K562 (cell line): Measurements from ENCODE around the gene ATL2. TPM values are rescaled to one million over a fixed set of nuclear protein-coding genes. Genes with fewer than 3 reads are reported as not detected.

Experiments used
- BRD9 ChIP-seq: fragments of 450-650 bp; IDR thresholded peaks from 2 replicates; pipeline ENCODE4 v1.6.1; 2018; ENCODE audit warnings: low read depth; ENCODE audit not compliant: partially characterized antibody
- BRF2 ChIP-seq: IDR thresholded peaks from 3 replicates; pipeline ENCODE4 v1.6.1; 2011; ENCODE audit warnings: borderline replicate concordance, mild to moderate bottlenecking; ENCODE audit not compliant: insufficient read length, insufficient read depth
- CBFB ChIP-seq: sonication (generic); formaldehyde crosslinking; IDR thresholded peaks from 2 replicates; pipeline ENCODE4 v1.4.0; 2020; ENCODE audit warnings: mild to moderate bottlenecking, missing genetic modification reagents
- CBX3 ChIP-seq, 2 experiments: IDR thresholded peaks; 1 replicate in 1 of 2; 2 replicates in 1 of 2; pipeline ENCODE4 v1.6.1; 2012; ENCODE audit warnings: inconsistent platforms in 2 of 2, low read length in 2 of 2, borderline replicate concordance in 1 of 2, control low read depth in 1 of 2
- CSDE1 ChIP-seq, 2 experiments: fragments of 450-650 bp; IDR thresholded peaks; 2 replicates each; pipeline ENCODE4 v1.6.1; 2016; ENCODE audit warnings: mild to moderate bottlenecking in 1 of 2
- ESRRA ChIP-seq: fragments of 450-650 bp; IDR thresholded peaks from 2 replicates; pipeline ENCODE4 v1.6.1; 2014; ENCODE audit warnings: low read depth, mild to moderate bottlenecking, moderate library complexity, borderline replicate concordance
- GTF2B ChIP-seq: IDR thresholded peaks from 2 replicates; pipeline ENCODE4 v1.6.1; 2011; ENCODE audit not compliant: insufficient read length; ENCODE audit errors: extremely low read depth
- ID3 ChIP-seq, 2 experiments: fragments of 250-450 bp in 1 of 2; fragments of 450-650 bp in 1 of 2; sonication (Bioruptor Pico) in 1 of 2; IDR thresholded peaks; 2 replicates each; pipeline versions ENCODE4 v1.6.1 to v1.8.0; 2016 to 2021; ENCODE audit warnings: mild to moderate bottlenecking in 2 of 2, moderate library complexity in 2 of 2, missing compliant biosample characterization in 1 of 2, missing genetic modification characterization in 1 of 2
- LARP7 ChIP-seq: fragments of 450-650 bp; IDR thresholded peaks from 2 replicates; pipeline ENCODE4 v1.6.1; 2016
- REST ChIP-seq, 2 experiments: fragments of 450-650 bp; formaldehyde crosslinking in 1 of 2; IDR thresholded peaks; 2 replicates each; pipeline versions ENCODE4 v1.4.0 to v1.6.1; 2014 to 2020; ENCODE audit warnings: mild to moderate bottlenecking in 2 of 2, borderline replicate concordance in 1 of 2, low read depth in 1 of 2
- ZNF316 ChIP-seq: fragments of 450-650 bp; IDR thresholded peaks from 2 replicates; pipeline ENCODE4 v1.6.1; 2016
- ZNF395 ChIP-seq: fragments of 200-800 bp; sonication (Bioruptor generic); IDR thresholded peaks from 2 replicates; pipeline ENCODE4 v1.6.1; 2017; ENCODE audit warnings: missing genetic modification characterization, missing compliant biosample characterization
- ZNF668 ChIP-seq: fragments of 250-450 bp; sonication (Bioruptor Pico); IDR thresholded peaks from 2 replicates; pipeline ENCODE4 v1.8.0; 2022; ENCODE audit warnings: mild to moderate bottlenecking, inconsistent platforms
- ZNF780A ChIP-seq: fragments of 250-450 bp; sonication (Bioruptor Pico); IDR thresholded peaks from 2 replicates; pipeline ENCODE4 v1.5.0; 2021; ENCODE audit warnings: mild to moderate bottlenecking
- polyA plus RNA-seq, 8 experiments: library from polyadenylated mRNA; depleted of rRNA in 4 of 8; stranded (reverse) in 5 of 8; unstranded in 3 of 8; fragments of >200 nt; fragmentation: Nextera tagmentation in 2 of 8; fragmentation: Illumina TruSeq in 1 of 8; extraction: Ambion mirVana in 2 of 8; extraction: Trizol in 1 of 8; gene quantifications; 2 replicates each; pipeline versions ENCODE4 v1.2.1 to v1.2.3, GENCODE V29; 2011 to 2014; ENCODE audit warnings: inconsistent platforms in 1 of 8, missing spikeins in 1 of 8
- total RNA-seq, 7 experiments: library from RNA; depleted of rRNA in 6 of 7; stranded (reverse); fragments of >200 nt in 6 of 7; fragmentation: Illumina TruSeq in 2 of 7; extraction: Trizol in 2 of 7; gene quantifications; 2 replicates each; pipeline versions ENCODE4 v1.2.1 to v1.2.3, GENCODE V29; 2011 to 2021; ENCODE audit warnings: low replicate concordance in 1 of 7

The ATL2 gene
- total and polyA plus RNA-seq, 9 of the 15 experiments (the other 6 are each of a cell fraction or from before 2014, with no cell fraction given), result 12.0 to 80.8 (median 70.2) TPM

GRCh38 chr2:38274286-38275276, 102.5 kb downstream of the ATL2 start (continued):
- no peak for TF ChIP-seq ZNF395 (CRISPR knock-in tag)
- TF ChIP-seq ZNF780A, result no peak
- peak; percentile 80 for TF ChIP-seq ZNF316
- peak; percentile 81 for TF ChIP-seq REST (IDR thresholded peaks at IDR 0.05; ENCODE audit: borderline replicate concordance)
- no peak for TF ChIP-seq REST (CRISPR knock-in tag; IDR thresholded peaks at IDR 0.05; ENCODE audit: low read depth)
- TF ChIP-seq CBFB (CRISPR knock-in tag), result no peak
- no peak for TF ChIP-seq CSDE1 (IDR thresholded peaks at IDR 0.05)
- TF ChIP-seq ID3 (CRISPR knock-in tag; IDR thresholded peaks at IDR 0.05), result no peak
- TF ChIP-seq ID3 (tag; IDR thresholded peaks at IDR 0.05), result no peak
- TF ChIP-seq ZNF668, result no peak
- no peak for TF ChIP-seq BRD9
- no peak for TF ChIP-seq CBX3 (IDR thresholded peaks at IDR 0.05; ENCODE audit: borderline replicate concordance in 1 of 2, low read length in 2 of 2)
- TF ChIP-seq ESRRA, result no peak
- TF ChIP-seq LARP7, result no peak
- no peak for TF ChIP-seq GTF2B
- no peak for TF ChIP-seq BRF2
